H1 (cell line): ENCODE data around the gene DIPK1C. TPM values are rescaled to one million over a fixed set of nuclear protein-coding genes. Genes with fewer than 3 reads are reported as not detected.

ENCODE experiments used
- polyA plus RNA-seq, 7 experiments: library from polyadenylated mRNA; depleted of rRNA in 3 of 7; stranded (reverse) in 5 of 7; unstranded in 2 of 7; fragments of >200 nt in 5 of 7; fragments of 200-250 nt in 2 of 7; gene quantifications; 1 replicate in 5 of 7; 2 replicates in 1 of 7; 4 replicates in 1 of 7; pipeline versions ENCODE4 v1.2.1 to v1.2.3, GENCODE V29; 2011 to 2013; ENCODE audit warnings: missing spikeins in 2 of 7, mixed read lengths in 2 of 7
- total RNA-seq: library from RNA; stranded (reverse); fragmentation: NEBNext Ultra II Directional; extraction: Animal tissue kit (Norgen Biotek cat#: 25700); gene quantifications from 2 replicates; pipeline ENCODE4 v1.2.1, GENCODE V29; 2021
- TF ChIP-seq, protein P1 (sequence below), 3 experiments: IDR thresholded peaks; 1 replicate in 2 of 3; 2 replicates in 1 of 3; pipeline versions ENCODE4 v1.5.1 to v1.6.1; 2011; ENCODE audit warnings: low read length in 3 of 3, mild to moderate bottlenecking in 3 of 3, inconsistent platforms in 2 of 3, low read depth in 1 of 3, moderate library complexity in 1 of 3; ENCODE audit not compliant: insufficient read depth in 1 of 3; ENCODE audit errors: control extremely low read depth in 1 of 3

DIPK1C gene
- total and polyA plus RNA-seq, 2 of the 8 experiments (the other 6 are each of a cell fraction or from before 2014, with no cell fraction given) = 0.08 TPM; not detected in 1

DNA sequence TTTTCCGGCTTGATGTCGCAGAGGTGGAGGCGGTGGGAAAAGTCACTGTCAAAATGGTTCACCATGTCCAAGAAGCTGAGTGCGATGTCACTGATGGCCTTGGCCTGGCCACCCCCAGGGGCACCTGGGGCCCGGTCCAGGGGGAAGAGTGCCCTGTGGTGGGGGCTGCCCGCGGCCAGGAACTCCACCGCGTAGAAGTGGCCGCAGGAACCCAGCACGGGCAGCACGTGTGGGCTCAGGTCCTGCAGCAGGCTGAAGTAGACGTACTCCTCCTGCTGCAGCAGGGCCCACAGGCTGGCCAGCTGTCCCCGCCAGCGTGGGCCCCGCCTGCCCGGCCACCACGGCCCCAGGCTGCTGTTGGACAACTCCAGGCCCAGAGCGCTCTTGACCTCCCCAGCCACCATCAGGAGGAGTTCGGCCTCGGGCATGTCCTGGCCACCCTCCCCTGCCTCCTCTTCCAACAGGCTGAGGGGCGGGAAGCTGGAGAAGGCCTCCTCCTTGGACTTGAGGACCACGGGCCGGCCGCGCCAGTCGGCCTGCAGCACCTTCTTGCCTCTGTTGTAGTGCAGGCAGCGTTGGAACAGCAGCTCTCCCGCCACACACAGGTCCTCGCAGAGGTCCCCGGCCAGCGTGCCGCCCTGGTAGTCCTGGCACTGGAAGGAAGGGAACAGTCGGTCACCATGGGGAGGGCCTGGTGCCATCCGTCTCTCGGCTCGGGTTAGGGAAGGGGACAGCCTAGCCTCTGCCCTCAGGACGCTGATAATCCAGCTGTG is 10.3 kb downstream of the DIPK1C start (continued):
- TF ChIP-seq, protein P1, sequence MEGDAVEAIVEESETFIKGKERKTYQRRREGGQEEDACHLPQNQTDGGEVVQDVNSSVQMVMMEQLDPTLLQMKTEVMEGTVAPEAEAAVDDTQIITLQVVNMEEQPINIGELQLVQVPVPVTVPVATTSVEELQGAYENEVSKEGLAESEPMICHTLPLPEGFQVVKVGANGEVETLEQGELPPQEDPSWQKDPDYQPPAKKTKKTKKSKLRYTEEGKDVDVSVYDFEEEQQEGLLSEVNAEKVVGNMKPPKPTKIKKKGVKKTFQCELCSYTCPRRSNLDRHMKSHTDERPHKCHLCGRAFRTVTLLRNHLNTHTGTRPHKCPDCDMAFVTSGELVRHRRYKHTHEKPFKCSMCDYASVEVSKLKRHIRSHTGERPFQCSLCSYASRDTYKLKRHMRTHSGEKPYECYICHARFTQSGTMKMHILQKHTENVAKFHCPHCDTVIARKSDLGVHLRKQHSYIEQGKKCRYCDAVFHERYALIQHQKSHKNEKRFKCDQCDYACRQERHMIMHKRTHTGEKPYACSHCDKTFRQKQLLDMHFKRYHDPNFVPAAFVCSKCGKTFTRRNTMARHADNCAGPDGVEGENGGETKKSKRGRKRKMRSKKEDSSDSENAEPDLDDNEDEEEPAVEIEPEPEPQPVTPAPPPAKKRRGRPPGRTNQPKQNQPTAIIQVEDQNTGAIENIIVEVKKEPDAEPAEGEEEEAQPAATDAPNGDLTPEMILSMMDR (IDR thresholded peaks at IDR 0.05; ENCODE audit: control extremely low read depth in 1 of 3, insufficient read depth in 1 of 3, low read depth in 1 of 3, low read length in 3 of 3) = no peak
